Hepatocyte (in vitro differentiated cells): ENCODE data around the gene NUDT12. TPM values are rescaled to one million over a fixed set of nuclear protein-coding genes. Genes with fewer than 3 reads are reported as not detected.

Source experiments
- DNase-seq: peaks from one replicate; pipeline ENCODE4 v3.0.0-alpha.2; 2016; ENCODE audit warnings: low spot score
- H2AFZ ChIP-seq: fragments of 200-600 bp; sonication (generic); 2 replicates; pipeline ENCODE4 v1.6.0; 2016; ENCODE audit warnings: antibody characterized with exemption, mild to moderate bottlenecking
- H3K27ac ChIP-seq: fragments of 200-600 bp; sonication (generic); 2 replicates; pipeline ENCODE4 v1.5.1; 2016; ENCODE audit warnings: mild to moderate bottlenecking
- H3K27me3 ChIP-seq: fragments of 200-600 bp; sonication (generic); 2 replicates; pipeline ENCODE4 v1.6.1; 2016
- H3K36me3 ChIP-seq: fragments of 200-600 bp; sonication (generic); replicated peaks from 2 replicates; pipeline ENCODE4 v1.5.1; 2016; ENCODE audit warnings: low read depth; ENCODE audit not compliant: insufficient read depth
- H3K4me1 ChIP-seq: fragments of 200-600 bp; sonication (generic); 2 replicates; pipeline ENCODE4 v1.5.1; 2016; ENCODE audit warnings: mild to moderate bottlenecking, moderate library complexity; ENCODE audit not compliant: insufficient read depth
- H3K4me2 ChIP-seq: fragments of 200-600 bp; sonication (generic); 2 replicates; pipeline ENCODE4 v1.6.0; 2016
- H3K4me3 ChIP-seq: fragments of 200-600 bp; sonication (generic); 2 replicates; pipeline ENCODE4 v1.5.1; 2016; ENCODE audit warnings: mild to moderate bottlenecking
- H3K79me2 ChIP-seq: fragments of 200-600 bp; sonication (generic); 2 replicates; pipeline ENCODE4 v1.6.0; 2017; ENCODE audit warnings: mild to moderate bottlenecking
- H3K9me2 ChIP-seq: fragments of 200-600 bp; sonication (generic); replicated peaks from 2 replicates; pipeline ENCODE4 v1.6.0; 2017; ENCODE audit warnings: mild to moderate bottlenecking; ENCODE audit not compliant: insufficient read depth
- H3K9me3 ChIP-seq: fragments of 200-600 bp; sonication (generic); 2 replicates; pipeline ENCODE4 v1.5.1; 2016; ENCODE audit warnings: low read depth, mild to moderate bottlenecking
- H4K20me1 ChIP-seq: fragments of 200-600 bp; sonication (generic); 2 replicates; pipeline ENCODE4 v1.6.0; 2016; ENCODE audit warnings: mild to moderate bottlenecking; ENCODE audit not compliant: insufficient read depth, poor library complexity, severe bottlenecking
- EZH2 ChIP-seq: fragments of 200-600 bp; sonication (generic); IDR thresholded peaks from 2 replicates; pipeline ENCODE4 v1.6.1; 2016; ENCODE audit warnings: antibody characterized with exemption, mild to moderate bottlenecking, borderline replicate concordance
- EZH2phosphoT487 ChIP-seq: fragments of 200-600 bp; sonication (generic); IDR thresholded peaks from one replicate; pipeline ENCODE4 v1.6.1; 2018; ENCODE audit warnings: antibody characterized with exemption, mild to moderate bottlenecking, low read depth, moderate library complexity; ENCODE audit not compliant: unreplicated experiment, severe bottlenecking
- whole genome bisulfite sequencing: methylation state at CpG from one replicate; pipeline ENCODE4 v1.1.6; 2016; ENCODE audit warnings: low lambda C conversion rate; ENCODE audit errors: missing lambda C conversion rate; 5-methylcytosine and 5-hydroxymethylcytosine counted together
- polyA plus RNA-seq: library from polyadenylated mRNA; unstranded; fragments of >200 nt; fragmentation: Nextera tagmentation; extraction: Ambion mirVana; gene quantifications from 2 replicates; pipeline ENCODE4 v1.2.1, GENCODE V29; 2016
- total RNA-seq: library from RNA; depleted of rRNA; stranded (reverse); fragments of >200 nt; gene quantifications from 2 replicates; pipeline ENCODE4 v1.2.3, GENCODE V29; 2014
- TF ChIP-seq, protein P1 (sequence below): fragments of 200-600 bp; sonication (generic); IDR thresholded peaks from 2 replicates; pipeline ENCODE4 v1.5.1; 2016; ENCODE audit warnings: antibody characterized with exemption, mild to moderate bottlenecking; ENCODE audit not compliant: poor library complexity

NUDT12 gene
- total and polyA plus RNA-seq, 2 experiments from 2014 or later = 7.2 to 38.9 TPM

DNA sequence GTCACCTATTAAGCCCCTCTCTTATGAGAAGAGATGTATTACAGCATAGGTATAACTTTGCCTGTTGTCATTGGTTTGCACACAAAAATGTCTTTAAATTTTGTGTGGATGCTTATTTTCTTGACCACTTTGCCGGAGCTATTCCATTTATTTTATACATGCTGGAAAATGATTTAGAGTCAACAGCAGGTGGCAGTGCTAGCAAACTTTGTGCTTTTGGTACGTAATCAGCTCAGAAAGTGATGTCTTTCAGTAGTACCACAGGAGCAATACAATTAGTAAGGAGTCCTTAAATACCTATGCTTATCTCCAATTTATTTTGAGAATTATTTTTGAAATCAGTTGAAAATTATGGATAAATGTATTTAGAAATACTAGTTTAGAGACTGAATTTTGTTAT lies 19.8 kb upstream of the NUDT12 start:
- no peaks in the 10 kb centered on the region for H3K79me2 ChIP-seq
- no peak overlapping the region for H3K4me2 ChIP-seq
- TF ChIP-seq EZH2 = no peak
- TF ChIP-seq EZH2phosphoT487 = no peak
- TF ChIP-seq, protein P1, sequence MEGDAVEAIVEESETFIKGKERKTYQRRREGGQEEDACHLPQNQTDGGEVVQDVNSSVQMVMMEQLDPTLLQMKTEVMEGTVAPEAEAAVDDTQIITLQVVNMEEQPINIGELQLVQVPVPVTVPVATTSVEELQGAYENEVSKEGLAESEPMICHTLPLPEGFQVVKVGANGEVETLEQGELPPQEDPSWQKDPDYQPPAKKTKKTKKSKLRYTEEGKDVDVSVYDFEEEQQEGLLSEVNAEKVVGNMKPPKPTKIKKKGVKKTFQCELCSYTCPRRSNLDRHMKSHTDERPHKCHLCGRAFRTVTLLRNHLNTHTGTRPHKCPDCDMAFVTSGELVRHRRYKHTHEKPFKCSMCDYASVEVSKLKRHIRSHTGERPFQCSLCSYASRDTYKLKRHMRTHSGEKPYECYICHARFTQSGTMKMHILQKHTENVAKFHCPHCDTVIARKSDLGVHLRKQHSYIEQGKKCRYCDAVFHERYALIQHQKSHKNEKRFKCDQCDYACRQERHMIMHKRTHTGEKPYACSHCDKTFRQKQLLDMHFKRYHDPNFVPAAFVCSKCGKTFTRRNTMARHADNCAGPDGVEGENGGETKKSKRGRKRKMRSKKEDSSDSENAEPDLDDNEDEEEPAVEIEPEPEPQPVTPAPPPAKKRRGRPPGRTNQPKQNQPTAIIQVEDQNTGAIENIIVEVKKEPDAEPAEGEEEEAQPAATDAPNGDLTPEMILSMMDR = peak; percentile 68
- H4K20me1 ChIP-seq = no peaks in the 10 kb centered on the region
- no peaks in the 10 kb centered on the region for H3K9me3 ChIP-seq
- H2AFZ ChIP-seq = no peak overlapping the region
- H3K4me3 ChIP-seq = no peak overlapping the region
- H3K4me1 ChIP-seq = no peaks in the 10 kb centered on the region
- no peaks in the 10 kb centered on the region for H3K9me2 ChIP-seq
- no peaks in the 10 kb centered on the region for H3K36me3 ChIP-seq
- H3K27me3 ChIP-seq = no peaks in the 10 kb centered on the region
- no peak overlapping the region for H3K27ac ChIP-seq
- peak; percentile 61 for DNase-seq
- 25% methylated on average over 2 of the region's 2 CpGs for WGBS

DNA sequence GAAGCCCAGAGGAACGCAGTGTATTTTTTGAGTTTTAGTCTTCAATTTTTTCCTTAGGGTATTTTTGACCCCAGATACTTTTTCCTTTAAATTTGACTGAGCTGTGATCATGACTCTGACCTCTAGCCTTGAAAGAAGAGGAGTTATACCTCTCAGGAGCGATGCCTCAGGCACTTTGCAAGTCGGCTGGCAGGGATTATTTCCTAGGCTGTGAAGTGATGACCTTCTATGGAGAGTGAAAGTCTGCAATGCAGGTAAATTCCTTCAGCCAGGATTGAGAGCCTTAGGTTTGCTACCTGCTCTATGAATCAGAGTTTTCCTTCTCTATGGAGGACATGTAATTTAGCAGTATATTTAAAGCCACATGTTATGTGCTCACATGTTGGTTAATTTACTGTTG lies 10.8 kb upstream of the NUDT12 start:
- Histone ChIP-seq H3K4me3 (no peak overlapping the region), H3K36me3 (no peaks in the 10 kb centered on the region), H3K9me2 (no peaks in the 10 kb centered on the region), H2AFZ (no peak overlapping the region), H4K20me1 (no peaks in the 10 kb centered on the region), H3K27me3 (no peaks in the 10 kb centered on the region), H3K4me2 (no peak overlapping the region), H3K27ac (no peak overlapping the region), H3K4me1 (peaks cover 3% of the 10 kb centered on the region), H3K9me3 (no peaks in the 10 kb centered on the region), H3K79me2 (no peaks in the 10 kb centered on the region)
- TF ChIP-seq, protein P1 = no peak
- TF ChIP-seq EZH2phosphoT487 (no peak), EZH2 (no peak)
- WGBS = 41% methylated on average over 3 of the region's 3 CpGs
- DNase-seq = no peak

GRCh38 chr5:103572454-103572853 lies 9.9 kb upstream of the NUDT12 start:
- Histone ChIP-seq H3K4me1 (peaks cover 3% of the 10 kb centered on the region), H3K9me2 (no peaks in the 10 kb centered on the region), H4K20me1 (no peaks in the 10 kb centered on the region), H2AFZ (no peak overlapping the region), H3K9me3 (no peaks in the 10 kb centered on the region), H3K36me3 (no peaks in the 10 kb centered on the region), H3K4me3 (no peak overlapping the region), H3K27me3 (no peaks in the 10 kb centered on the region), H3K79me2 (no peaks in the 10 kb centered on the region), H3K27ac (no peak overlapping the region), H3K4me2 (no peak overlapping the region)
- no peak for DNase-seq
- TF ChIP-seq, protein P1 = no peak
- TF ChIP-seq EZH2phosphoT487 (no peak), EZH2 (no peak)
- 76% methylated on average over 5 of the region's 5 CpGs for WGBS

DNA sequence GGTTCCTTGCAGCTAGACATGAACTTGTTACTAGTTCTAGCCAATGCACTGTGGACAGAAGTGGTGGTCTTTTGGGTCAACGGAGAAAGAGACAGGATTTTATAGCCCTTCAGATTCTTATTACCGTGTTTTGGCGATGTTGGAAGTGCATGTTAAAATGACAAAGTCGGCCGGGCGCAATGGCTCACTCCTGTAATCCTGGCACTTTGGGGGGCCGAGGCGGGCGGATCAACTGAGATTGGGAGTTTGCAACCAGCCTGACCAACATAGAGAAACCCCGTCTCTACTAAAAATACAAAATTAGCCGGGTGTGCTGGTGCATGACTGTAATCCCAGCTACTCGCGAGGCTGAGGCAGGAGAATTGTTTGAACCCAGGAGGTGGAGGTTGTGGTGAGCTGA lies 9.1 kb upstream of the NUDT12 start:
- no peaks in the 10 kb centered on the region for H4K20me1 ChIP-seq
- 99% methylated on average over 13 of the region's 13 CpGs for WGBS

More for the DNA sequence above, 9.1 kb upstream of the NUDT12 start:
- no peaks in the 10 kb centered on the region for H3K36me3 ChIP-seq
- H3K4me2 ChIP-seq = no peak overlapping the region
- no peaks in the 10 kb centered on the region for H3K79me2 ChIP-seq
- H3K4me3 ChIP-seq = no peak overlapping the region
- no peaks in the 10 kb centered on the region for H3K27me3 ChIP-seq
- H3K9me3 ChIP-seq = no peaks in the 10 kb centered on the region
- H3K9me2 ChIP-seq = no peaks in the 10 kb centered on the region
- no peak overlapping the region for H2AFZ ChIP-seq
- TF ChIP-seq EZH2 (no peak), EZH2phosphoT487 (no peak)
- TF ChIP-seq, protein P1 = no peak
- no peak overlapping the region for H3K27ac ChIP-seq
- H3K4me1 ChIP-seq = peaks cover 3% of the 10 kb centered on the region
- DNase-seq = no peak
